UCSD-AML1 (cell line): ENCODE results near the gene DSP.
A peak's percentile ranks its signal among the peaks of the same experiment; 100 is the strongest.

ENCODE experiments used
- DNase-seq: peaks from one replicate; lab custom pipeline; 2025; ENCODE audit not compliant: unreplicated experiment; lab: John Stamatoyannopoulos, UW

DSP gene

GRCh38 chr6:7589949-7590917, 48.8 kb downstream of the DSP start, which contains the start of gene SNRNP48:
Gene SNRNP48 (plus strand): TSS chr6:7590198. CDS start chr6:7590258, 60 bp downstream.
- DNase-seq = peak; percentile 92

- DNase-seq = no peak
These were observed 49.4 kb downstream of the DSP start for GRCh38 chr6:7590918-7591302.

GRCh38 chr6:7591770-7592169, 50.3 kb downstream of the DSP start:
- no peak for DNase-seq

DNA sequence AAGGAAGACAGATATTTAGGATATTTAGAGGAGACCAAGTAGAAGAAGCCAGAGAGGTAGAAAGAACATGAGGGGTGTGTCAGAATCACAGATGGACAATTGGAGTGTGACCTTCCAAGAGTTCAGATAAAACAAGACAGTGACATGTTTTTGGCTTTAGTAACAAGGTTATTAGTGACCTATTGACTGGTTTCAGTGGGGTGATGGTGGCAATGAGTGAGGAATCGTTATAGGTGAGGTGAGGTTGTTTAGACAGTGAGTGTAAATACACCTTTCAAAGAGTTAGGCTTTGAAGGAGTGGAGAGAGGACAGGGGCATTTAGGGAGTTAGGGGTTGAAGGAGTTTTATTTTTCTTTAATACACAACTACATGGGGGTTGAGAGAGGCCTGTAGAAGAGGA, 51.8 kb downstream of the DSP start:
- no peak for DNase-seq

- no peak for DNase-seq
These were observed 53.2 kb downstream of the DSP start for GRCh38 chr6:7594579-7595125.

DNA sequence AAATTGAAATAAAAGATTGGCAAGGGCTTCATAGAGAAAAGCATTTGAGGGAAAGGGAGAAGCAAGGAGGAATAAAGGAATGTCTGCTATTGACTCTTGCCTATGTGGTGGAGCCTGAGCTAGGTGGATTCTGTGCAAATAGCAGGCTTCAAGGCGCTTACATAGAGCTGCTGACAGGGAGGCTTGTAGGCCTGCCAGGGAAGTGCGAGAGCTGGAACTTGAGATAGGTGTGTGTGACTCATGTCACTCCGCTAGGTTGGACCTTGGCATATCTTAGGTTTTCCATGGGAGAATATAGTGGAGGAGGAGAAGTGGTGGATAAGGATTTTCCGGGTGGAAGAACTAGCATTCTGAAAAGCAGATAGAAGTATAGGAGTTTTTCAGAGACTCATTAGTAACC, 62.5 kb downstream of the DSP start:
- no peak for DNase-seq

DNA sequence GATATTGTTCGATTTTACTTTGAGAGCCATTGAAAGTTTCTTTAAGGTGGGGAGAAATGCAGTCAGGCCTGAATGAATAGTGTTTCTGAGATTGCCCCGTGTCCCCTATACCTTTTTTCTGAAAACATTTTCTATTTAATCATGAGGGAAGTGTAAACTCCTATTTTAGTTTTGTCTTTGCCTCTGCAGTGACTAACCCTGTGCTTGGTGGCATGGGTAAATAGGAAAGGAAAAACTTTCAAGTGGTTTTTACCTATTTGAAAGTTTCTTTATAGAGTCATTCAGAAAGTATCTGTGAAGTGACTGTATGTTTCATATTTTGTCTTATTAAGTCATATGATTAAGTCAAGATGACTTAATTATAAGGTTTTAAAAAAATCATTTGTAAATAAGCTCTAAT, 63.0 kb downstream of the DSP start:
- DNase-seq = no peak

DNA sequence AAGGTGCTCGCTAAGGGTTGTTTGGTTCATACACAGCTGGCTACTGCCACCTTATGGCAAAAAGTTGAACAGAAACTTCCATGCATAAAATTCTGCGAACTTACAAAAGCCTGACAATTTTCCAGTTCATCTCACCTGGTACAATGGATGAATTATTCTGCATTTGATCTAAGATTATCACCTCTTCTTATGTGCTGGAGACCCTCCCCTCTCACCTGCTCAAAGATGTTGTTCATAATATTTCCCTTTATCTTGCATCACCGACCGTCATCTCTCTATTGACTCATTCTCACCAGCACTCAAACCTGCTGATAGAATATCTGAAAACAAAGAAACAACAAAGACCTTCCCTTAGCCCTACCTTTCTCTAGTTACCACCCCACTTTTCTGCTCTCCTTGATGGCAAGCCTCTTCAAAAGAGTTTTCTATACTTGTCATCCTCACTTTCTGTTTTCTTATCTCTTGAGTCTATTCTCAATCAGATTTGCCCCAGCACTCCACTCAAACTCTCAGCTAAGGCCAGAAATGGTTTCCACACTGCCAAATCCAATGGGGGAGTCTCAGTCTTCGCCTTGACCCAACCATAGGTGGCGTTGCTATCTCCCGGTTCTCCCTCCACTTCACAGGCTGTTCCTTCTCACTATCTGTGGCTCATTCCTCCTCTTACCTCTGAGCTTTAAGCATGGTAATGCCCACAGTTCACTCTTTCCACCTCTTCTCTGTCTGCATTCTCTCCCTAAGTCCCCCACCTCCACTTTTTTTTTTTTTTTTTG, 74.3 kb downstream of the DSP start:
- DNase-seq = no peak

- peak; percentile 49 for DNase-seq
These were observed 76.6 kb downstream of the DSP start for GRCh38 chr6:7617801-7618764.

- DNase-seq = no peak
These were observed 80.3 kb downstream of the DSP start for GRCh38 chr6:7621761-7622160.

DNA sequence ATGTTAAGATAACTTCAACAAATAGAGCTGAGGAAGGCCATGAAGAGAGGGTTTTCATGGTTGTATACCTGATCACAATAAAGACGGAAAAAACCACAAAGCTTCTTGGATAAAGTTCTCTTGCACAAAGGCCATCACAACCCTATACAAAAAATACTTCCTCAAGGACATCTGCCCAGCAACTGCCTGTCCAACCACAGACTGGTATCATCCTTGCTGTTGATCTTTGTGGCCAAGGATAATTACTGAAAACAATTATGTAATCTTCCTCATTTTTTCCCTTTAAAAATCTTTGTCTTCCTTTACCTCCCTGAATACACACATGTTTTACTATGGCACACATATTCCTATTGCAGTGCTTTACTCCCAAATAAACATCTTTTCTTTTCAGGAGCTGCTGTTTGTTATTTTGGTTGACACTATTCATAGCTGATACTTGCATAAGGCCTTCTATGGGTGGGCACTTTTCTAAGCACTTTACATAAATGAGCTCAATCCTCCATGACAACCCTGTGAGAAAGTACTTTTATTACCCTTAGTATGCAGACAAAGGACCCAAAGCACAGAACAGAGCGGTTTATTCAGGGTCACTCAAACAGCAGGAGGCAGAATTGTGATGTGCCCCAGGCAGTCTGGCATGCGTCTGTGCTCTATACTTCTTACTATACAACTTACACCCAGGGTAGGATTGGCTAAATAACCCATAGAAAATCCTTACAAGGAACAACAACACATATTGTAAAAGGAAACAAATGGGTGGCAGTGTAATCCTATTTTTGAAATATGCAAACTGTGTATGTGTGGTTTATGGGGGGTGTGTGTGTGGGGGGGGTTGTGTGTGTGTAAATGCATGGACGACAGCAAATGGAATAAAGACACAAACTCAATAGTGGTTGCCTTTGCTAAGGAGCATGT, 83.6 kb downstream of the DSP start:
- no peak for DNase-seq

GRCh38 chr6:7628479-7628878, 87.0 kb downstream of the DSP start:
- no peak for DNase-seq

GRCh38 chr6:7628909-7629308, 87.4 kb downstream of the DSP start:
- DNase-seq = no peak

DNA sequence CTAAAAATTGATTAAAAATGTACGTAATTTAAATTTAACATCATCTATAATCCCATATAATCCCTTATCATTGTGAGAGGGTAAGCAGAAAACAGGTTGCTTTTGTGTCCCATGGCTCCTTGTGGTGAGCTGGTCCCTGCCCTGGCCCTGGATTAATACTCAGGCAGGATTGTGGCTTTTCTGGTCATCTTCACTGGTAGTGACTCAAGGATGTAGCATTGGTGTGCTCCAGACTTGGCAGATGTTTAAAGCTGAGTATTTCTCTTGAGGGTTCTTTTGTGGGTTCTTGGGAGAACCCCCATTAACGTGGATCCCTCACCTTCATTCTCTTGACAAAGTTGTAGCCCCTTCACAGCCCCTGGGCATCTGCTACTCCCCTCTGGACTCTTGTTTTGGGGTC, 87.8 kb downstream of the DSP start:
- DNase-seq = no peak

GRCh38 chr6:7630792-7631191, 89.3 kb downstream of the DSP start:
- DNase-seq = no peak

GRCh38 chr6:7631466-7631865, 90.0 kb downstream of the DSP start:
- DNase-seq = no peak

GRCh38 chr6:7632501-7633290, 91.2 kb downstream of the DSP start:
- DNase-seq = no peak

GRCh38 chr6:7633361-7633760, 91.9 kb downstream of the DSP start:
- DNase-seq = no peak

- DNase-seq = no peak
These were observed 94.7 kb downstream of the DSP start for GRCh38 chr6:7636151-7636550.
